Endodermal cell (in vitro differentiated cells): Measurements from ENCODE around the gene PPP2R5C. TPM values are rescaled to one million over a fixed set of nuclear protein-coding genes. Genes with fewer than 3 reads are reported as not detected.

ENCODE experiments used
- DNase-seq: peaks from one replicate; pipeline ENCODE4 v3.0.0-alpha.2; 2017
- H3K27ac ChIP-seq: 2 replicates; pipeline ENCODE4 v1.5.1; 2013; ENCODE audit warnings: mild to moderate bottlenecking, low read depth, low read length, moderate library complexity
- H3K27me3 ChIP-seq: 2 replicates; pipeline ENCODE4 v1.6.1; 2013; ENCODE audit warnings: mild to moderate bottlenecking, low read length, moderate library complexity; ENCODE audit not compliant: insufficient read depth, control insufficient read depth, poor library complexity, severe bottlenecking
- H3K36me3 ChIP-seq: 2 replicates; pipeline ENCODE4 v1.7.0; 2013; ENCODE audit warnings: mild to moderate bottlenecking, low read length, moderate library complexity; ENCODE audit not compliant: control insufficient read depth, insufficient read depth
- H3K4me1 ChIP-seq: one replicate; pipeline ENCODE4 v1.7.0; 2013; ENCODE audit warnings: low read length; ENCODE audit not compliant: control insufficient read depth, insufficient read depth
- H3K4me3 ChIP-seq: 2 replicates; pipeline ENCODE4 v1.5.1; 2013; ENCODE audit warnings: mild to moderate bottlenecking, low read length, moderate library complexity
- H3K9ac ChIP-seq: 2 replicates; pipeline ENCODE4 v1.6.1; 2013; ENCODE audit warnings: mild to moderate bottlenecking, low read length, moderate library complexity; ENCODE audit not compliant: poor library complexity, severe bottlenecking; ENCODE audit errors: extremely low read depth
- H3K9me3 ChIP-seq: 2 replicates; pipeline ENCODE4 v1.6.1; 2013; ENCODE audit warnings: mild to moderate bottlenecking, low read length, moderate library complexity; ENCODE audit not compliant: control insufficient read depth
- H3K27ac Mint-ChIP-seq: 2 replicates; pipeline ENCODE4 v1.8.0; 2020; ENCODE audit warnings: mixed read lengths
- H3K27me3 Mint-ChIP-seq: 2 replicates; pipeline ENCODE4 v1.8.0; 2021; ENCODE audit warnings: mild to moderate bottlenecking, mixed read lengths; ENCODE audit not compliant: insufficient read depth
- H3K36me3 Mint-ChIP-seq: 2 replicates; pipeline ENCODE4 v1.8.0; 2020; ENCODE audit warnings: low read depth, mixed read lengths
- H3K4me1 Mint-ChIP-seq: 2 replicates; pipeline ENCODE4 v1.8.0; 2020; ENCODE audit warnings: mixed read lengths
- H3K4me3 Mint-ChIP-seq: 2 replicates; pipeline ENCODE4 v1.8.0; 2020; ENCODE audit warnings: mild to moderate bottlenecking, moderate library complexity, mixed read lengths
- H3K9me3 Mint-ChIP-seq: 2 replicates; pipeline ENCODE4 v1.8.0; 2020; ENCODE audit warnings: mild to moderate bottlenecking, mixed read lengths
- WGBS, 2 experiments: methylation state at CpG; one replicate each; pipeline versions ENCODE4 v1.1.5 to v1.1.7; 2013; ENCODE audit warnings: missing lambda C conversion rate in 2 of 2, mixed read lengths in 1 of 2; ENCODE audit not compliant: insufficient coverage in 1 of 2, insufficient read length in 1 of 2; 5-methylcytosine and 5-hydroxymethylcytosine counted together
- total RNA-seq, 2 donors: library from RNA; stranded (reverse); fragmentation: NEBNext Ultra II Directional in 1 of 2; extraction: Animal tissue kit (Norgen Biotek cat#: 25700) in 1 of 2; gene quantifications; 2 replicates in 1 of 2; 3 replicates in 1 of 2; pipeline ENCODE4 v1.2.1, GENCODE V29; 2021
- TF ChIP-seq, protein P1 (sequence below): fragments of 200-600 bp; sonication (generic); conservative IDR thresholded peaks from 2 replicates; pipeline ENCODE4 v1.5.0; 2021; ENCODE audit warnings: antibody characterized with exemption, mild to moderate bottlenecking

Gene PPP2R5C
- total RNA-seq, 2 donors from 2014 or later, result 116 to 117 TPM

DNA sequence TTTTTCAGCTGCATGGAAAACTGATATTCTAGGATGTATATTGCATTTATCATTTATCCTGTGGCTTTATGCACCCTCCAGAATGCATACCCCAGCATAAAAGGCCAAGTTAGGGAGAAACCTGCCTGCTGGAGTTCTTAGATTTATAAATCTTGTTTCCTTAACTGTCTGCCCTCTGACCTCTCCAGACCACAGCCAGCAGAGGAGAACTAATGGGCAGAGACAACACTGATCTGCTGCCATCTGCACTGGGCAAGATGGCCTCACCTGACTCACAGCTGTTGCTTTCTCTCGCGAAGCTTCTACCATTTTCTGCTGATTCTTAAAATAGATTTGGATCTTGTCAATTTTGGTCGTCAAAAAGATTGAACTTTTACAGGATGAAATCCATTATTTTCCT is 65.8 kb downstream of the PPP2R5C start:
- H3K9me3 Mint-ChIP-seq, result peaks cover 4% of the 10 kb centered on the region
- Histone ChIP-seq H3K27me3 (no peaks in the 10 kb centered on the region), H3K4me1 (no peaks in the 10 kb centered on the region), H3K27ac (no peak overlapping the region), H3K36me3 (peaks cover 13% of the 10 kb centered on the region), H3K9me3 (peaks cover 6% of the 10 kb centered on the region), H3K9ac (no peak overlapping the region), H3K4me3 (no peak overlapping the region)
- H3K4me1 Mint-ChIP-seq, result peaks cover 6% of the 10 kb centered on the region
- DNase-seq, result no peak
- H3K27ac Mint-ChIP-seq, result no peak overlapping the region
- no peak overlapping the region for H3K4me3 Mint-ChIP-seq
- TF ChIP-seq, protein P1, sequence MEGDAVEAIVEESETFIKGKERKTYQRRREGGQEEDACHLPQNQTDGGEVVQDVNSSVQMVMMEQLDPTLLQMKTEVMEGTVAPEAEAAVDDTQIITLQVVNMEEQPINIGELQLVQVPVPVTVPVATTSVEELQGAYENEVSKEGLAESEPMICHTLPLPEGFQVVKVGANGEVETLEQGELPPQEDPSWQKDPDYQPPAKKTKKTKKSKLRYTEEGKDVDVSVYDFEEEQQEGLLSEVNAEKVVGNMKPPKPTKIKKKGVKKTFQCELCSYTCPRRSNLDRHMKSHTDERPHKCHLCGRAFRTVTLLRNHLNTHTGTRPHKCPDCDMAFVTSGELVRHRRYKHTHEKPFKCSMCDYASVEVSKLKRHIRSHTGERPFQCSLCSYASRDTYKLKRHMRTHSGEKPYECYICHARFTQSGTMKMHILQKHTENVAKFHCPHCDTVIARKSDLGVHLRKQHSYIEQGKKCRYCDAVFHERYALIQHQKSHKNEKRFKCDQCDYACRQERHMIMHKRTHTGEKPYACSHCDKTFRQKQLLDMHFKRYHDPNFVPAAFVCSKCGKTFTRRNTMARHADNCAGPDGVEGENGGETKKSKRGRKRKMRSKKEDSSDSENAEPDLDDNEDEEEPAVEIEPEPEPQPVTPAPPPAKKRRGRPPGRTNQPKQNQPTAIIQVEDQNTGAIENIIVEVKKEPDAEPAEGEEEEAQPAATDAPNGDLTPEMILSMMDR, result no peak
- no peaks in the 10 kb centered on the region for H3K27me3 Mint-ChIP-seq
- 96 to 97% methylated on average over 3 of the region's 3 CpGs for WGBS, 2 experiments
- peaks cover 34% of the 10 kb centered on the region for H3K36me3 Mint-ChIP-seq

DNA sequence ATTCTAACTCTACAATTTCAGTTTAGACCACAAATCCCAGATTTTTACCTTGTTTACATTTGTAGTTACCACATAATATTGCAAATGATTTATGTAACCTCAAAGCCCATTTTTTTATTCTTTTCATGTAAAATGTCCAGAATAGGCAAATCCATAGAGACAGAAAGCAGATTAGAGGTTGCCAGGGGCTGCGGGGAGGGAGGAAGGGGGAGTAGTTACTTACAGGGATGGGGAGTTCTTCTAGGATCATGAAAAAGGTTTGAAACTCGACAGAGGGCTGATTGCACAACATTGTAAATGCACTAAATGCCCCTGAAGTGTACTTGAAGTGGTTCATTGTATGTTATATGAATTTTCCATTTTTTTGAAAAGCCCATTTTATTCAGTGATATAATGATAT is 66.5 kb downstream of the PPP2R5C start:
- H3K4me3 Mint-ChIP-seq, result no peak overlapping the region
- DNase-seq, result no peak
- peaks cover 5% of the 10 kb centered on the region for H3K4me1 Mint-ChIP-seq
- no peak overlapping the region for H3K27ac Mint-ChIP-seq
- no peak overlapping the region for H3K4me3 ChIP-seq
- H3K27me3 ChIP-seq, result no peaks in the 10 kb centered on the region
- TF ChIP-seq, protein P1, result no peak
- peaks cover 21% of the 10 kb centered on the region for H3K36me3 ChIP-seq
- no peaks in the 10 kb centered on the region for H3K4me1 ChIP-seq
- 92 to 100% methylated on average over 1 to 2 of the region's 2 CpGs for WGBS, 2 experiments
- H3K27ac ChIP-seq, result no peak overlapping the region
- H3K9ac ChIP-seq, result no peak overlapping the region
- peaks cover 38% of the 10 kb centered on the region for H3K36me3 Mint-ChIP-seq
- no peaks in the 10 kb centered on the region for H3K27me3 Mint-ChIP-seq
- H3K9me3 Mint-ChIP-seq, result peaks cover 4% of the 10 kb centered on the region
- H3K9me3 ChIP-seq, result peaks cover 6% of the 10 kb centered on the region

DNA sequence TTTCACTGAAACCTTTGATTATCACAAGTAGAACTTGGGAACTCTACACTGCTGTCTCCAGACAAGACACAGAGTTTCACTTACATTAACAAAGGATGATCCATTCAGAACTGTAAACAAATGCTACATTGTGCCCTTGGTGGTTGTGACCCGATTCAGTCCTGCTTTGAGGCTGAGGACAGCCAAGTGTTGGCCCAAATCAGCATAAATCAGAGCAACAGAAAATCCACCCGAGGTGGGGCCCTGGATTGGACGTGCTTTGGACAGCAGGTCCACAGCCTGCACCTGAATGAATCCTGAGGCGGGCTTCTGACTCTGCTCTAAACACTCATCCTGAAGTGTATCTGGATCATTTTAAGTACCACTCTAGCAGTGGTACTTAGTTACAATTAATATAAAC is 68.8 kb downstream of the PPP2R5C start:
- Histone ChIP-seq H3K4me1 (peaks cover 9% of the 10 kb centered on the region), H3K36me3 (peaks cover 9% of the 10 kb centered on the region), H3K27ac (no peak overlapping the region), H3K9me3 (peaks cover 6% of the 10 kb centered on the region), H3K9ac (no peak overlapping the region), H3K27me3 (no peaks in the 10 kb centered on the region), H3K4me3 (no peak overlapping the region)
- no peak overlapping the region for H3K27ac Mint-ChIP-seq
- H3K4me3 Mint-ChIP-seq, result no peak overlapping the region
- no peak for DNase-seq
- H3K36me3 Mint-ChIP-seq, result peaks cover 25% of the 10 kb centered on the region
- 82 to 93% methylated on average over 3 to 4 of the region's 4 CpGs for WGBS, 2 experiments
- H3K27me3 Mint-ChIP-seq, result no peaks in the 10 kb centered on the region
- peaks cover 11% of the 10 kb centered on the region for H3K4me1 Mint-ChIP-seq
- TF ChIP-seq, protein P1, result no peak
- peaks cover 4% of the 10 kb centered on the region for H3K9me3 Mint-ChIP-seq
